Measurements from ENCODE around the gene PLCD3. TPM values are rescaled to one million over a fixed set of nuclear protein-coding genes. Genes with fewer than 3 reads are reported as not detected.

PLCD3 gene
- total and polyA plus RNA-seq, 9 of the 15 experiments (the other 6 are each of a cell fraction or from before 2014, with no cell fraction given), result 0.20 to 22.6 (median 7.5) TPM

DNA sequence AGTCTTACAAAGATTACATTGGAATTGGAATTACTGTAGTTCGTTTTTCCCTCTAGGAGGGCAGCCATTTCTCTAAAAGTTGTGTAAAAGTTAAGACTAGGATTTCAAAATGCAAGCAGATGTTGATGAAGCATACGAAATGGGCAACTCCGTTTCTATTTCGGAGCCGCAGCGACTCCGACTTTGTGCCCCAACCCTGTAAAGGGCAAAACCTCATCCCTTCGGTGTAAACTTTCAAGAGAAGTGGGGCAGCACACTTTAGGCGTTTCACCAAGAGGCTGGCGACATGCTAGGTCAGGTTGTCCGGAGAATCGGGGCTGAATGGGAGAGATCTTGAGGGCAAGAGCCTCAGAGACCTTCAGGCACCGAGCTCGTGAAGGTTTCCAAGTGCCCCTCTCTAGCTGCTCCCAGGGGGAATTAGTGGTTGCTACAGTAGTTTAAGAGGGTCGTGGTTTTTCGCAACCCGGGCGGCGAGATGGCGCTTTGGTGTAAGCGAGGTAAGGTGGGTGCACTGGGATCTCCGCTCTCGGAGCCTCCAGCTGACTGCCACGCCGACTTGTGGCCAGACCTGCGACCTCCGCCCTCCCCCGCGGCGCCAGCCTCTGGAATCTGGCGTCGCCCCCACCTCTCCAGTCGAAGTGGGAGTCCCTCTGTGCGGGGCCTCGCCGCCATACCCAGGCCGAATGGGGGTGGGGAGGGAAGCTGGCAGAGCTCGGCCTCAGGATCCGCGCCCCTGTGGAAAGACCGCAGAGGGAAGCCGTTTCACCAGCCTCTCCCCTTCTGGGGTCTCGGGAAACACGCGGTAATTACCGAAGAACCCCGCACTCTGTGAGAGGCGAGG is 28.4 kb upstream of the PLCD3 start:
- BruUV-seq (replicated peaks), result TSS peak; percentile 74
- under 1% methylated on average over 45 of the region's 48 CpGs for WGBS (ENCODE audit: insufficient coverage, low coverage, missing lambda C conversion rate)
- POLR2A ChIA-PET, result interaction anchor here (0.9 to 9.6 kb wide), 14 partner anchors 10 to 185 kb away, joined by 3 to 497 read pairs (median 6); partner anchors contain the start of genes ACBD4, HEXIM1 and NMT1
- CTCF ChIA-PET (ENCODE audit: low intra/inter-chr PET ratio), result interaction anchor here (0.9 to 3.0 kb wide), 5 partner anchors 9 to 38 kb away, joined by 3 to 19 read pairs (median 3); partner anchors contain the start of genes ACBD4, HEXIM1 and PLCD3
- in situ Hi-C loops (cut with MboI), result no loop called here
- Histone ChIP-seq H3K27me3 (ENCODE audit: control insufficient read depth in 2 of 2, insufficient read depth in 2 of 2, low read length in 2 of 2) (no peaks in the 10 kb centered on the region), H3K27ac (ENCODE audit: extremely low read depth, low read depth, low read length) (peak overlapping the region; percentile 98), H4K20me1 (replicated peaks; ENCODE audit: control insufficient read depth, insufficient read depth, low read length) (no peaks in the 10 kb centered on the region), H3K79me2 (ENCODE audit: control insufficient read depth, insufficient read depth, low read length) (peaks cover 37% of the 10 kb centered on the region), H3K4me1 (replicated peaks in 1 of 2; ENCODE audit: control insufficient read depth in 2 of 2, insufficient read depth in 2 of 2, low read length in 2 of 2) (peaks cover 39 to 42% of the 10 kb centered on the region in 2 experiments), H3K36me3 (ENCODE audit: control insufficient read depth, insufficient read depth, low read length) (peaks cover 5% of the 10 kb centered on the region; the same call in 2 of the 3 replicates), H2AFZ (ENCODE audit: low read depth, low read length) (peak overlapping the region; percentile 67), H3K4me3 (peak overlapping the region; percentile 86), H3K9ac (ENCODE audit: insufficient read depth in 1 of 2, low read depth in 2 of 2, low read length in 2 of 2) (peak overlapping the region; percentile 98 to 99), H3K4me2 (ENCODE audit: insufficient read depth, low read length) (peak overlapping the region; percentile 98), H3K9me3 (replicated peaks; ENCODE audit: control insufficient read depth, insufficient read depth, low read depth, low read length) (no peaks in the 10 kb centered on the region), H3K9me1 (ENCODE audit: control insufficient read depth, insufficient read depth, low read length) (no peaks in the 10 kb centered on the region)
- intact Hi-C loops (cut with micrococcal nuclease), result loop anchor here (1.0 kb wide), 1 partner anchor 12 kb away; the partner anchor contains the start of gene HEXIM1
- ATAC-seq (peak; percentile 63), FAIRE-seq (no peak), DNase-seq (ENCODE audit: extremely low read depth in 1 of 4, low spot score in 3 of 4) (peak; percentile 70 to 86 (median 84))
- TF ChIP-seq KLF13 (tag; IDR thresholded peaks at IDR 0.05; ENCODE audit: borderline replicate concordance, low read depth) (no peak), KAT7 (CRISPR knock-in tag; IDR thresholded peaks at IDR 0.05; ENCODE audit: borderline replicate concordance) (peak; percentile 88; the same call in 1 of the 2 replicates), SMARCC2 (IDR thresholded peaks at IDR 0.05; ENCODE audit: low read depth) (0 out of 2 replicates have a peak, but pooled peaks have one; percentile 41), SRSF7 (optimal IDR thresholded peaks at IDR 0.05; ENCODE audit: low read depth, low read length) (no peak), HNRNPLL (IDR thresholded peaks at IDR 0.05; ENCODE audit: low read depth, low read length, poor library complexity, severe bottlenecking) (peak; percentile 36), RNF2 (IDR thresholded peaks at IDR 0.05) (peak; percentile 47; the same call in 1 of the 2 replicates), SAP30 (IDR thresholded peaks at IDR 0.05; ENCODE audit: borderline replicate concordance, insufficient read depth, low read depth, low read length, poor library complexity, severe bottlenecking) (peak; percentile 40), KAT2B (IDR thresholded peaks at IDR 0.05; ENCODE audit: low read depth, low read length) (no peak), BHLHE40 (IDR thresholded peaks at IDR 0.05; ENCODE audit: low read length) (no peak)
- TF ChIP-seq, protein P1, sequence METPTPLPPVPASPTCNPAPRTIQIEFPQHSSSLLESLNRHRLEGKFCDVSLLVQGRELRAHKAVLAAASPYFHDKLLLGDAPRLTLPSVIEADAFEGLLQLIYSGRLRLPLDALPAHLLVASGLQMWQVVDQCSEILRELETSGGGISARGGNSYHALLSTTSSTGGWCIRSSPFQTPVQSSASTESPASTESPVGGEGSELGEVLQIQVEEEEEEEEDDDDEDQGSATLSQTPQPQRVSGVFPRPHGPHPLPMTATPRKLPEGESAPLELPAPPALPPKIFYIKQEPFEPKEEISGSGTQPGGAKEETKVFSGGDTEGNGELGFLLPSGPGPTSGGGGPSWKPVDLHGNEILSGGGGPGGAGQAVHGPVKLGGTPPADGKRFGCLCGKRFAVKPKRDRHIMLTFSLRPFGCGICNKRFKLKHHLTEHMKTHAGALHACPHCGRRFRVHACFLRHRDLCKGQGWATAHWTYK (CRISPR knock-in tag; IDR thresholded peaks at IDR 0.05), result 0 out of 2 replicates have a peak, but pooled peaks have one; percentile 24
- TF ChIP-seq, protein P2, sequence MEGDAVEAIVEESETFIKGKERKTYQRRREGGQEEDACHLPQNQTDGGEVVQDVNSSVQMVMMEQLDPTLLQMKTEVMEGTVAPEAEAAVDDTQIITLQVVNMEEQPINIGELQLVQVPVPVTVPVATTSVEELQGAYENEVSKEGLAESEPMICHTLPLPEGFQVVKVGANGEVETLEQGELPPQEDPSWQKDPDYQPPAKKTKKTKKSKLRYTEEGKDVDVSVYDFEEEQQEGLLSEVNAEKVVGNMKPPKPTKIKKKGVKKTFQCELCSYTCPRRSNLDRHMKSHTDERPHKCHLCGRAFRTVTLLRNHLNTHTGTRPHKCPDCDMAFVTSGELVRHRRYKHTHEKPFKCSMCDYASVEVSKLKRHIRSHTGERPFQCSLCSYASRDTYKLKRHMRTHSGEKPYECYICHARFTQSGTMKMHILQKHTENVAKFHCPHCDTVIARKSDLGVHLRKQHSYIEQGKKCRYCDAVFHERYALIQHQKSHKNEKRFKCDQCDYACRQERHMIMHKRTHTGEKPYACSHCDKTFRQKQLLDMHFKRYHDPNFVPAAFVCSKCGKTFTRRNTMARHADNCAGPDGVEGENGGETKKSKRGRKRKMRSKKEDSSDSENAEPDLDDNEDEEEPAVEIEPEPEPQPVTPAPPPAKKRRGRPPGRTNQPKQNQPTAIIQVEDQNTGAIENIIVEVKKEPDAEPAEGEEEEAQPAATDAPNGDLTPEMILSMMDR (IDR thresholded peaks at IDR 0.05 in 2 of 3, conservative IDR thresholded peaks at IDR 0.05 in 1 of 3; ENCODE audit: insufficient read depth in 2 of 3, low read depth in 1 of 3, low read length in 3 of 3), result peak; percentile 41 to 53 (median 41); a peak in 5 of 6 replicates
- TF ChIP-seq, protein P3, sequence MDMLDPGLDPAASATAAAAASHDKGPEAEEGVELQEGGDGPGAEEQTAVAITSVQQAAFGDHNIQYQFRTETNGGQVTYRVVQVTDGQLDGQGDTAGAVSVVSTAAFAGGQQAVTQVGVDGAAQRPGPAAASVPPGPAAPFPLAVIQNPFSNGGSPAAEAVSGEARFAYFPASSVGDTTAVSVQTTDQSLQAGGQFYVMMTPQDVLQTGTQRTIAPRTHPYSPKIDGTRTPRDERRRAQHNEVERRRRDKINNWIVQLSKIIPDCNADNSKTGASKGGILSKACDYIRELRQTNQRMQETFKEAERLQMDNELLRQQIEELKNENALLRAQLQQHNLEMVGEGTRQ (CRISPR knock-in tag; IDR thresholded peaks at IDR 0.05), result no peak
- TF ChIP-seq, protein P4, sequence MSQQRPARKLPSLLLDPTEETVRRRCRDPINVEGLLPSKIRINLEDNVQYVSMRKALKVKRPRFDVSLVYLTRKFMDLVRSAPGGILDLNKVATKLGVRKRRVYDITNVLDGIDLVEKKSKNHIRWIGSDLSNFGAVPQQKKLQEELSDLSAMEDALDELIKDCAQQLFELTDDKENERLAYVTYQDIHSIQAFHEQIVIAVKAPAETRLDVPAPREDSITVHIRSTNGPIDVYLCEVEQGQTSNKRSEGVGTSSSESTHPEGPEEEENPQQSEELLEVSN (IDR thresholded peaks at IDR 0.05; ENCODE audit: borderline replicate concordance in 1 of 2, extremely low read depth in 1 of 2, insufficient read depth in 1 of 2, insufficient read length in 1 of 2, low read depth in 1 of 2, low read length in 1 of 2, poor library complexity in 1 of 2, severe bottlenecking in 1 of 2), result peak; percentile 2 to 35

Measured in K562 (cell line).